Stimulated activated CD4-positive, alpha-beta T cell treated with anti-CD3 and anti-CD28 coated beads, Interleukin-1b, Interleukin-23, amount 100 ng/mL, for 1 hour (primary cell): ENCODE measurements around the gene LINGO1.

Experiments used
- DNase-seq, 2 donors: peaks; one replicate each; pipeline ENCODE4 v3.0.0-alpha.2; 2020; ENCODE audit warnings: low read depth in 2 of 2

LINGO1 gene

GRCh38 chr15:77597804-77598453 is 34.8 kb downstream of the LINGO1 start:
- no peak for DNase-seq

- no peak for DNase-seq
These were observed 35.6 kb downstream of the LINGO1 start for GRCh38 chr15:77596821-77597803.

- DNase-seq, result no peak
These were observed 37.5 kb downstream of the LINGO1 start for GRCh38 chr15:77595231-77595630.

GRCh38 chr15:77592758-77593157 is 40.0 kb downstream of the LINGO1 start:
- DNase-seq, result no peak

GRCh38 chr15:77591968-77592613 is 40.6 kb downstream of the LINGO1 start:
- no peak for DNase-seq

GRCh38 chr15:77589839-77590238 is 42.9 kb downstream of the LINGO1 start:
- DNase-seq, result no peak

GRCh38 chr15:77588126-77588525 is 44.6 kb downstream of the LINGO1 start:
- no peak for DNase-seq

- DNase-seq, result no peak
These were observed 48.0 kb downstream of the LINGO1 start for GRCh38 chr15:77584691-77585090.

- DNase-seq, result no peak
These were observed 48.5 kb downstream of the LINGO1 start for GRCh38 chr15:77584201-77584600.

- no peak for DNase-seq
These were observed 49.9 kb downstream of the LINGO1 start for GRCh38 chr15:77582763-77583162.

GRCh38 chr15:77581896-77582569 is 50.7 kb downstream of the LINGO1 start:
- DNase-seq, result no peak

GRCh38 chr15:77580996-77581682 is 51.6 kb downstream of the LINGO1 start:
- DNase-seq, result no peak

- DNase-seq, result no peak
These were observed 53.1 kb downstream of the LINGO1 start for GRCh38 chr15:77579498-77580188.

- no peak for DNase-seq
These were observed 53.9 kb downstream of the LINGO1 start for GRCh38 chr15:77578641-77579372.

- DNase-seq, result no peak
These were observed 55.3 kb downstream of the LINGO1 start for GRCh38 chr15:77577366-77577950.

- DNase-seq, result no peak
These were observed 56.2 kb downstream of the LINGO1 start for GRCh38 chr15:77576538-77576937.

- no peak for DNase-seq
These were observed 57.3 kb downstream of the LINGO1 start for GRCh38 chr15:77575203-77575934.

GRCh38 chr15:77574521-77575202 is 58.0 kb downstream of the LINGO1 start:
- DNase-seq, result no peak
